Neural progenitor cell (in vitro differentiated cells): Measurements from ENCODE around the gene UBE2U. TPM values are rescaled to one million over a fixed set of nuclear protein-coding genes. Genes with fewer than 3 reads are reported as not detected.

Experiments
- DNase-seq: peaks from one replicate; pipeline ENCODE4 v3.0.0-alpha.2; 2016; ENCODE audit warnings: low spot score
- H2AFZ ChIP-seq: fragments of 200-600 bp; sonication (generic); replicated peaks from 2 replicates; pipeline ENCODE4 v1.6.1; 2016; ENCODE audit warnings: antibody characterized with exemption
- H3F3A ChIP-seq: fragments of 200-600 bp; sonication (generic); 2 replicates; pipeline ENCODE4 v1.6.1; 2016; ENCODE audit warnings: antibody characterized with exemption, low read depth
- H3K27ac ChIP-seq: fragments of 200-600 bp; sonication (generic); 2 replicates; pipeline ENCODE4 v1.5.1; 2016; ENCODE audit warnings: mild to moderate bottlenecking
- H3K27me3 ChIP-seq: fragments of 200-600 bp; sonication (generic); 2 replicates; pipeline ENCODE4 v1.6.1; 2016; ENCODE audit warnings: mild to moderate bottlenecking, moderate library complexity
- H3K36me3 ChIP-seq: fragments of 200-600 bp; sonication (generic); 2 replicates; pipeline ENCODE4 v1.5.1; 2016
- H3K4me1 ChIP-seq: fragments of 200-600 bp; sonication (generic); 2 replicates; pipeline ENCODE4 v1.6.1; 2016; ENCODE audit warnings: mixed run types
- H3K4me2 ChIP-seq: fragments of 200-600 bp; sonication (generic); 2 replicates; pipeline ENCODE4 v1.6.1; 2016
- H3K4me3 ChIP-seq: fragments of 200-600 bp; sonication (generic); 2 replicates; pipeline ENCODE4 v1.5.1; 2016
- H3K79me2 ChIP-seq: fragments of 200-600 bp; sonication (generic); 2 replicates; pipeline ENCODE4 v1.6.1; 2016; ENCODE audit warnings: low read depth
- H3K9ac ChIP-seq: fragments of 200-600 bp; sonication (generic); 2 replicates; pipeline ENCODE4 v1.6.1; 2016
- H3K9me3 ChIP-seq: fragments of 200-600 bp; sonication (generic); 2 replicates; pipeline ENCODE4 v1.5.1; 2016; ENCODE audit warnings: low read depth
- H4K20me1 ChIP-seq: fragments of 200-600 bp; sonication (generic); 2 replicates; pipeline ENCODE4 v1.6.1; 2016; ENCODE audit warnings: low read depth
- H3K27ac Mint-ChIP-seq: 3 replicates; pipeline ENCODE4 v1.8.0; 2021; ENCODE audit warnings: mixed read lengths
- H3K27me3 Mint-ChIP-seq: 2 replicates; pipeline ENCODE4 v1.8.0; 2022; ENCODE audit warnings: low read depth, mild to moderate bottlenecking, inconsistent platforms, moderate library complexity, mixed read lengths; ENCODE audit not compliant: insufficient read depth
- H3K36me3 Mint-ChIP-seq: 3 replicates; pipeline ENCODE4 v1.8.0; 2021; ENCODE audit warnings: mixed read lengths
- H3K4me1 Mint-ChIP-seq: 3 replicates; pipeline ENCODE4 v1.8.0; 2021; ENCODE audit warnings: mixed read lengths
- H3K4me3 Mint-ChIP-seq: 3 replicates; pipeline ENCODE4 v1.8.0; 2021; ENCODE audit warnings: mild to moderate bottlenecking, moderate library complexity, mixed read lengths
- H3K9me3 Mint-ChIP-seq: 3 replicates; pipeline ENCODE4 v1.8.0; 2020; ENCODE audit warnings: mixed read lengths
- EZH2 ChIP-seq: fragments of 200-600 bp; sonication (generic); IDR thresholded peaks from 2 replicates; pipeline ENCODE4 v1.6.1; 2017; ENCODE audit warnings: antibody characterized with exemption, mild to moderate bottlenecking, moderate library complexity
- EZH2phosphoT487 ChIP-seq: fragments of 200-600 bp; sonication (generic); IDR thresholded peaks from 2 replicates; pipeline ENCODE4 v1.6.1; 2017; ENCODE audit warnings: antibody characterized with exemption
- total RNA-seq: library from RNA; depleted of rRNA; stranded (reverse); fragments of >200 nt; gene quantifications from 2 replicates; pipeline ENCODE4 v1.2.3, GENCODE V29; 2015; ENCODE audit warnings: low replicate concordance
- TF ChIP-seq, protein P1 (sequence below): fragments of 200-600 bp; sonication (generic); IDR thresholded peaks from 2 replicates; pipeline ENCODE4 v1.5.1; 2017; ENCODE audit warnings: antibody characterized with exemption, mild to moderate bottlenecking

UBE2U gene
- total RNA-seq, 1 donor from 2014 or later, result not detected

DNA sequence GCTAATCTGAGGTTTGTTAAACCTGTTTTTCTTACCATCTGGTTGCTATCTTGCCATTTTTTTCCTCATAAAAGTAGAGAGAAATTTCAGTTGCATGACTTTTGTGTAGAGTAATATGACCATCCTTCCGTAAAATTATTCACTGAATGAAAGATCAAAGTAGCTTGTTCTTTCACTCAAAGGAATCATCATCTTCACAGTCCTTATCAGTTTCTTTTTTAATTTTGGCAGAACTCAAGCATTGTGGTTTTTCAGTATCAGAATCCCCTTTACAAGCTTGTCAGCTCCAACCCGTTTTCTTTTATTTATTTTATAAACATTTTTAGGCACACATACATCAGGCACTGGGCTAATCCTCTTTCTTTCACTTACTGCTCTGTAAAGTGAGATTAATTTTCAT lies 91.7 kb downstream of the UBE2U start:
- H3K4me1 Mint-ChIP-seq, result peaks cover 3% of the 10 kb centered on the region
- H3K36me3 ChIP-seq, result no peaks in the 10 kb centered on the region
- H3K4me1 ChIP-seq, result no peaks in the 10 kb centered on the region

DNA sequence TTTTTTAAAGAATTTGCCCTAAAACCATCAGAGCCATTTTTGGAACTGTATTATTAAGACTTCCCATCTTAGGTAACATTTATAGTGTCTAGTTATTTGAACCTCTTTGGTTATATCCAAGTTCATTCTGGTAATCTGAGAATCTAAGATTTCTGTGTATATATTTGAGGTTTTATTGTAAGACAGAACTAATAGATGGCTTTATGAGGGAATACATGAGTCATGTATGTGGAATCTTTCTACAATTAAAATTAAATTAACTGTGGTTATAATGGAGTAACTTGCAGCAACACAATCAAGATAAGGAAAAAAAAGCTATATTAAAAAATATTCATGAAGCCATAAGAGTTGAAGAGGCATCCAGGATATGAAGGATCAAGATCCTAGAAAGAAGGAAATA lies 92.1 kb downstream of the UBE2U start:
- Histone ChIP-seq H3K9me3 (no peaks in the 10 kb centered on the region), H3F3A (no peaks in the 10 kb centered on the region), H3K4me2 (no peak overlapping the region), H3K79me2 (no peaks in the 10 kb centered on the region), H2AFZ (no peak overlapping the region), H3K27ac (no peak overlapping the region), H3K36me3 (no peaks in the 10 kb centered on the region), H3K9ac (no peak overlapping the region), H3K27me3 (no peaks in the 10 kb centered on the region), H3K4me1 (no peaks in the 10 kb centered on the region), H4K20me1 (no peaks in the 10 kb centered on the region), H3K4me3 (no peak overlapping the region)
- H3K4me1 Mint-ChIP-seq, result peaks cover 3% of the 10 kb centered on the region
- peaks cover 8% of the 10 kb centered on the region for H3K9me3 Mint-ChIP-seq
- H3K27ac Mint-ChIP-seq, result no peak overlapping the region
- no peak for DNase-seq
- TF ChIP-seq EZH2phosphoT487 (no peak), EZH2 (no peak)
- TF ChIP-seq, protein P1, sequence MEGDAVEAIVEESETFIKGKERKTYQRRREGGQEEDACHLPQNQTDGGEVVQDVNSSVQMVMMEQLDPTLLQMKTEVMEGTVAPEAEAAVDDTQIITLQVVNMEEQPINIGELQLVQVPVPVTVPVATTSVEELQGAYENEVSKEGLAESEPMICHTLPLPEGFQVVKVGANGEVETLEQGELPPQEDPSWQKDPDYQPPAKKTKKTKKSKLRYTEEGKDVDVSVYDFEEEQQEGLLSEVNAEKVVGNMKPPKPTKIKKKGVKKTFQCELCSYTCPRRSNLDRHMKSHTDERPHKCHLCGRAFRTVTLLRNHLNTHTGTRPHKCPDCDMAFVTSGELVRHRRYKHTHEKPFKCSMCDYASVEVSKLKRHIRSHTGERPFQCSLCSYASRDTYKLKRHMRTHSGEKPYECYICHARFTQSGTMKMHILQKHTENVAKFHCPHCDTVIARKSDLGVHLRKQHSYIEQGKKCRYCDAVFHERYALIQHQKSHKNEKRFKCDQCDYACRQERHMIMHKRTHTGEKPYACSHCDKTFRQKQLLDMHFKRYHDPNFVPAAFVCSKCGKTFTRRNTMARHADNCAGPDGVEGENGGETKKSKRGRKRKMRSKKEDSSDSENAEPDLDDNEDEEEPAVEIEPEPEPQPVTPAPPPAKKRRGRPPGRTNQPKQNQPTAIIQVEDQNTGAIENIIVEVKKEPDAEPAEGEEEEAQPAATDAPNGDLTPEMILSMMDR, result no peak
- H3K4me3 Mint-ChIP-seq, result no peak overlapping the region
- H3K36me3 Mint-ChIP-seq, result no peaks in the 10 kb centered on the region
- no peaks in the 10 kb centered on the region for H3K27me3 Mint-ChIP-seq

More for the DNA sequence above, 91.7 kb downstream of the UBE2U start:
- Histone ChIP-seq H3K27ac (no peak overlapping the region), H3K27me3 (no peaks in the 10 kb centered on the region), H2AFZ (no peak overlapping the region), H3K79me2 (no peaks in the 10 kb centered on the region), H3F3A (no peaks in the 10 kb centered on the region), H4K20me1 (no peaks in the 10 kb centered on the region), H3K9me3 (no peaks in the 10 kb centered on the region), H3K4me2 (no peak overlapping the region), H3K9ac (no peak overlapping the region), H3K4me3 (no peak overlapping the region)
- Mint-ChIP-seq H3K4me3 (no peak overlapping the region), H3K27me3 (no peaks in the 10 kb centered on the region), H3K27ac (no peak overlapping the region), H3K36me3 (no peaks in the 10 kb centered on the region), H3K9me3 (peaks cover 8% of the 10 kb centered on the region)
- no peak for DNase-seq
- TF ChIP-seq EZH2phosphoT487, result no peak
- TF ChIP-seq, protein P1, result no peak
- TF ChIP-seq EZH2, result no peak

DNA sequence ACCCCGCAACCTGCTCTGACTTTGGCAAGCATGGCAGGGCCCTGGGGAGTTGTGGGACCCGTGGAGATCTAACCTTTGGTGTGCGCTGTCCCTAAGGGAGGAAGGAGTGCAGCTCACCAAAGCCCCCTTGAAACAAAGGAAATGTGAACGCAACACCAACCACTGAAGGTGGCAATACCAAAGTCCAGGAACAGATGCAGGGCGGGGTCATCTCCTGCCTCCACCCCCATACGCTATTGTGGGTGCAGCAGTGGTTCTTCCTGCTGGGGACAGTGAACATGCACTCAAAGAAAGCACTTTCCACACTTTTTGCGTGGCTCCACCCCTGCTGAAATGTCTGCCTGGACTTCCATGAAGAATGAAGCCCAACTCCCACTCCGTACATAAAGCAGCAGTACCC lies 93.0 kb downstream of the UBE2U start:
- H3K4me3 Mint-ChIP-seq, result no peak overlapping the region
- no peaks in the 10 kb centered on the region for H3F3A ChIP-seq
- TF ChIP-seq, protein P1, result no peak
- TF ChIP-seq EZH2 (no peak), EZH2phosphoT487 (no peak)
- no peaks in the 10 kb centered on the region for H4K20me1 ChIP-seq
- H3K9ac ChIP-seq, result no peak overlapping the region
- no peaks in the 10 kb centered on the region for H3K36me3 Mint-ChIP-seq
- H3K9me3 ChIP-seq, result no peaks in the 10 kb centered on the region
- H3K4me3 ChIP-seq, result no peak overlapping the region
- no peak for DNase-seq
- no peak overlapping the region for H2AFZ ChIP-seq
- peaks cover 8% of the 10 kb centered on the region for H3K9me3 Mint-ChIP-seq
- no peaks in the 10 kb centered on the region for H3K36me3 ChIP-seq
- no peak overlapping the region for H3K27ac Mint-ChIP-seq
- no peaks in the 10 kb centered on the region for H3K4me1 ChIP-seq
- no peaks in the 10 kb centered on the region for H3K79me2 ChIP-seq
- no peak overlapping the region for H3K4me2 ChIP-seq
- peaks cover 3% of the 10 kb centered on the region for H3K4me1 Mint-ChIP-seq
- no peaks in the 10 kb centered on the region for H3K27me3 ChIP-seq
- no peaks in the 10 kb centered on the region for H3K27me3 Mint-ChIP-seq
- H3K27ac ChIP-seq, result no peak overlapping the region
